CD4-positive, alpha-beta T cell treated with Interleukin-15 for 1 hour (primary cell): Measurements from ENCODE around the gene ITGA8.

Experiments used
- DNase-seq: peaks from one replicate; pipeline ENCODE4 v3.0.0-alpha.2; 2020

ITGA8 gene

DNA sequence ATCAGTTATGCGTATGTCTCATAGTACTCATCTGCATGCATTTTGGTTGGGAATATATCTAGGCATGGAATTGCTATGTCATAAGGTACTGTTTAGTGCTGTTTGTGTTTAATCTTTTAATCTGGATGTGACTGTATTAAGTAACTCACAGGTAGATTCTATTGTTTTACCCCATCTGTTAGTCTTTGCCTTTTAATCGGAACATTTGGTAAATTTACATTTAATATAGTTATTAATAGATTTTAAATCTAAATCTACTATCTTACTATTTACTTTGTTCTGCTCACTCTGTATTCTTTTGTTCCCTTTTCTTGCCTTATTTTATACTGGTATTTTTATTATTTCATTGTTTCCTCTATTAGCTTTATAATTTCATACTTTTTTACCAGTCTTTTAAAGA lies 10.6 kb upstream of the ITGA8 start:
- DNase-seq = no peak

DNA sequence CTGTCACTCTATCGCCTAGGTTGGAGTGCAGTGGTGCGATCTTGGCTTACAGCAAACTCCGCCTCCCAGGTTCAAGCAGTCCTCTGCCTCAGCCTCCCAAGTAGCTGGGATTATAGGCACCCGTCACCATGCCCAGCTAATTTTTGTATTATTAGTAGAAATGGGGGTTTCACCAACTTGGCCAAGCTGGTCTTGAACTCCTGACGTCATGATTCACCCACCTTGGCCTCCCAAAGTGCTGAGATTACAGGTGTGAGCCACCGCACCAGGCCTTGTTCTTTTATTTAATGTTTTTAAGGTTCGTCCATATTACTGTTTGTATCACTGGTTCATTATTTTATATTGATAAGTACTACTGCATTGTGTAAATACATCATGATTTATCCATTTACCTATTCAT lies 10.2 kb upstream of the ITGA8 start:
- no peak for DNase-seq

DNA sequence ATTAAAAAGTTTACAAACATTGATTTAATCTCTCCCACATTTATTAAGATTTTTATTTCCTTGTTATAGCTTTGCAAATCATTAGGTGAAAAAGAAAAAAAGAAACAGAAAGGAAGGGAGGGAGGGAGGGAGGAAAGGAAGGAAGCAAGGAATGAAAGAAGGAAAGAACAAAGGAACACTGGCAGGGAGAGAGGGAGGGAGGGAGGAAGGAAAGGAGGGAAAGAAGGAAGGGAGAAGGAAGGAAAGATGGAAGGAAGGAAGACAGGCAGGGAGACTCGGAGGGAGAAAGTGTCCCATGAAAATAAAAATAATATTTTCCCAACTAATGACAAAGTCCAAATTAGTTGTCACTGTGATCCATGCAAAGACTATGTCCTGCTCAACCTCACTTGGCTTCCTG lies 6.3 kb upstream of the ITGA8 start:
- DNase-seq = no peak

GRCh38 chr10:15725603-15726002 lies 5.9 kb upstream of the ITGA8 start:
- DNase-seq = no peak

DNA sequence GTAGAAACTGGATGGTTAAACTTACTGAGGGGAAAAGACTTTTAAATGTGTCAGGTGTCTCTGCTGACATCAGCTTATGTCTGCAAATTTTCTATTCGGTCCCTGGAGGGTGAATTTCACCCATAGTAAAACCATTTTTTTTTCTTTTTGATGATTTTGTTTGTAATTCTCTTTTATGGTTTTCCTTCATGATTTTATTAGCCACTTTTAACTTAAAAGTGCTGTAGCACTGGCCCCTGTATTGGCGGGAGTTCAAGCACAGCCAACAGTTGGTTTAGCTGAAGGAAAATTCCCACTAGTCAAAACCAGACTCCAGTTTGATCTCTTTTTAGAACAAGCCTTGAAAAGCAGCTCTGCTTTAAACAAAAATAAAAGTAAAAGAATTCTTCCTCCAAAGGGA lies 5.0 kb upstream of the ITGA8 start:
- no peak for DNase-seq

DNA sequence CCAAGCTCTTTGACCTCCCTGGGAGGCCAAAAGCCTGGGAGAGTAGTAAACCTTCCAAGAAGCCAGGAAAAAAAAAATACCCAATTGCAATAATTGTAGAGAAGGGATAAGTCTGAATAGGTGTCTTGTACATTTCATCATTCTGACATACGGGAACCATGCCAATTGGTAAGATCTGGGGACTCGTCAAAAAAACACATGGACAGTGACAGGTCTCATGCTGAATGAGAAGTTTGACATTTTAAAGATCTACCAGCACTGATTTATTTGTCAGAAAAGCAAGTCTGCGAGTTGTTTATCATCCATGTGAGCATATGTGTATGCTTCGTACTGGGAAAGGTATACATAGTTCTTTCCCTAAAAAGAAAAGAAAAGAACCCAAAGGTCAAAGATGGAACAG lies 4.1 kb upstream of the ITGA8 start:
- no peak for DNase-seq

GRCh38 chr10:15720635-15721287 lies 1.0 kb upstream of the ITGA8 start:
- DNase-seq = no peak

- DNase-seq = no peak
Observed at GRCh38 chr10:15719049-15719898, 448 bp downstream of the ITGA8 start.

DNA sequence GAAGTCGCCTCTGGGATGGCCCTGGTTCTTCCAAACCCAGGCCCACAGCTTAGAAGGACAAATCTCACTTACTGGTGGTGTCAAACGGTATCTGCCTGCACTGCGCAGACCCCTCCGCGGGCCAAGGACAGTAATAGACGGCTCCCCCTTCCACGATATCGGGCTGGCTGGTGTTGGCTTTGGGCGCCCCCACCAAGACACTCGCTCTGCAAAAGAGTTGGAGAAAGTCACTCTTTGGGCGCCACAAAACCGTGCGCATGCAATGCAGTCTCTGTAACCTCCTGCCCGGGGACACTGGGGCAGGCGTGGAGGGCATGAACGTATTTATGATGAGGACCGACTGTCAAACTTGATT lies 1.1 kb downstream of the ITGA8 start:
- no peak for DNase-seq

DNA sequence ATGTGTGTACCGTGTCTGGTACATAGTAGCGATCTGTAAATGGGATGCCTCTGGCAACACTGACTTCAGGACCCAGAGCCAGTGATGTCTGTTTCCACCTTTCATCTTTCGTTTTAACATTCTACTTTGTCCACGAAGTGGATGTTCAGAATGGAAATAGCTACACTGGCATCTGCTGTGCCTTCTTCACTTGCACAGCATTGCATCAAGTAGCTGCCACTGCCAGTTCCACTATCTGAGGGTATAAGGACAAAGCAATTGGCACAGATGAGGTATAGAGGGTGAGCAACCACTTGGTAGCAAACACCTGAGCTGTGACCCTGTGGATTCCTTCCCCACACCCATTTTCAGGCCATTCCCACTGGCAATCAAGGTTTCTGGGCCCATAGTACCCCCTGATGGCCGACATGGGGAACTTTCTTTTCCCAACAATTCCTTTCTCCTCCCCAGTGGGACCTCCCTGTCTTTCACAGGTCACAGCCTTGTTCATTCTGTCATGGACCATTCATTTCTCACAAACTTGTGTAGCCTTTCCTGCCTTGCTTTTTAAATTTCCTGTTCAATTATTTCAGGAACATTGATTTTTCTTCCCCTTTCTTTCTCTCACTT lies 4.0 kb downstream of the ITGA8 start:
- DNase-seq = no peak

- no peak for DNase-seq
Observed at GRCh38 chr10:15714847-15715246, 4.9 kb downstream of the ITGA8 start.

DNA sequence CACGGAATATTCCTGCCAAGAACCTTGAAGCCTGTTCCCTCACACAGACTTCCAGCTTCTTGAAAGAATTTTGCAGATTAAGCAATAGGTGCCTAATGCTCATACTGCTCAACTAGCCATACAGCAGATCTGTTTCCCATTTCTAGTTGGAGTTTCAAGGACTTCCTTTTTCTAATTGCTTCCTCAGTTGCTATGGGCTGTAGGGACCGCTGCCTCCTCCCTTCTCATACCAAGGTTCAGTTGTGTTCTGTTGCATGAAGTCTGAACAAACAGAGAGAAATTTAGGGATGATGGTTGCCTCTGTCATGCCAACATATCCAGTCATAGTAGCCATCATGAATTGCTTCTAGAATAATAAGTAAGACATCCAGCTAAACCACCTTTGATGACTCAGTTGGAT lies 6.8 kb downstream of the ITGA8 start:
- no peak for DNase-seq

- no peak for DNase-seq
Observed at GRCh38 chr10:15710455-15710854, 9.3 kb downstream of the ITGA8 start.

DNA sequence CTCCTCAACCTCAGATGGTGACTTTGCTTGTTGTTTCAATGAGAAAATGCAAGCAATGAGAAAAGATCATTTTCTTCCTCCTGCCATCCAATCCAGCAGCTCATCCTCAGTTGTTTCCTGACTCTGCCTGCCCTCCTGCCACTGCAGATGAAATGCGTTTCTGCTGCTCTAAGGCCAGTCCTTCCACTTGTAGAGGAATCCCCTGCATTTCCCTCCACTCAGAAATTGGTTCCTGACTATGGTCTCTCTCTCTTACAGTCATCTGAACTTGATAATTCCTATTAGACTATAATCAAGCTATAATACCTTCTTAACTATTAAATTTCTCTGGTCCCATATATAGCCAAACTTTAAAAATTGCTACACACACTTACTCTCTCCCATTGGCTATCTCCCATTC lies 14.4 kb downstream of the ITGA8 start:
- DNase-seq = no peak

GRCh38 chr10:15704581-15704968 lies 15.1 kb downstream of the ITGA8 start:
- DNase-seq = no peak

DNA sequence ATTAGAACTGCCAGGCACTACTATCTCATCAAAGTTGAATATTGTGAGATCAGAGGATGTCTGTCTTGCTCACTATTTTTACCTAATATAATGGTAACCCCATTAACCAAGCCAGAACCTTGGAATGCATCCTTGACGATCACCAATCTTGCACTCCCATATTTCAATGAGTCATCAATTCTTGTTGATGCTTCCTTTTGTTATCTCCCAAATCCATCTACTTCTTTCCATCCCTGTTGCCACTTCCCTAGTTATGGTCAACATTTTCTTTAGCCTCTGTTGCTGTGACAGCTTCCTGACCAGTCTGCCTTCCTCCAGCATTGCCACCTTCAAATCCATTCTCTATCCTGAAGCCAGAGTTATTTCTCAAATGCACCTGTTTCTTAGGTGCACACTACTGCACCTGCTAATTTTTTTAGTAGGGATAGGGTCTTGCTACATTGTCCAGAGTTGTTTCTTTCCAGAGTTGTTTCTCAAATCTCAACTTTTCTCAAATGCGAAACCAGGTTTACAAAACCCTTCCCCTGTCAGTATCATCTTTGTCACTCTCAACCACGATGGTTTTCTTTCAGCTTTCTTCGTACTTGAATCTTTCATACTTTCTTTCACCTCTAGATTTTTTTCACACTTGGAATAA lies 15.7 kb downstream of the ITGA8 start:
- DNase-seq = no peak

DNA sequence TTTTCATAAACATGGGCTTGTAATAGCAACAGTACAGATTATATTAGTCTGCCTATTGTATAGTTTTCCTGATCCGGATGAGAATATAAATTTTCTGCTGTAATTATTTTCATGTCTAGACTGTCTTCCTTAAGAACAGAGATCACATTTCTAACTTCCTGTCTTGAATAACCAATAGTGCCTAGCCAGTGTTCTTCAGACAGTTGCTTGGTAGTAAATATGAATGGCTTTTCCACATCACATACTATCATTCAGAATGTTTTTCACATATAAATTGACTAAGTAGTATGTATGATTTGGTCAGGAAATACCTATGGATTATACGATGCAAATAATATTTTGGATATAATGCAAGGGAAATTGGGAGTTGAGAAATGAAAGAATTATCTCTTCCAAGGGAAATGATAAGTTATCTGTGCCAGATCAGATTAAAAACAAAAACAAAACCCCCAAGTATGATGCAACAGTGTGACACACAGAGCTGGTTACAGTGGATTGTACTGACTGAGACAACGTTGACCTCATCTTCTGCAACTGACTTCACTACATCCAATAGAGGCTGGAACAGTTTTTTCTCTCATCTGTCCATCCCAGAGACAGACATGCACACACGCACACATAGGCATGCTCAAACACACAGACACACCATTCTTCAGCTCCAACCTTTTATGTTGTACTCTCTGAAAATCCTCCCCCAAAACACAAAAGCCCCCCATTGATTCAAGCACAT lies 16.4 kb downstream of the ITGA8 start:
- no peak for DNase-seq

DNA sequence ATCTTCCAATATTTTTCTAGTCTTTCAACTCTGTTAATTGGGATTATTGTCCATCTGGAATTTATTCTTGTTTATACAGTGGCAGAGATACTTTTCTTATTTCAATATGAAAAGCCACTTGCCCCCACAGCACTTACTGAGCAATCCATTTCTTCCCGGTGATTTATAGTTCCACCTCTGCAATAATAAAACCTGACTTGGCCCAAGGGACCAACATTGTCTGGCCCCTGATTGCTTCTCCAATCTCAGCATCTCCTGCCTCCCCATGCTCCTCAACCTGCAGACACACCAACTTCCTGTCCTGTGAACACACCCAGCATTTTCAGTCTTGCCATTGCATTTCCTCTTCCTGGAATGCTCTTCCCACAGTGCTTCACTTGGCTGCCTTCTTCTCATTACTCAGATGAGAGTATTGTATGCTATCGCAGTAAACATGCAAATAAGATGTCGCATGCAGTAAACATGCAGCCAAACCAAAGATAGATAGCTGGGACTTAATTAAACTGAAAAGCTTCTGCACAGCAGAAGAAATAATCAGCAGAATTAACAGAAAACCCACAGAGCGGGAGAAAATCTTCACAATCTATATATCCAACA lies 19.5 kb downstream of the ITGA8 start:
- no peak for DNase-seq

DNA sequence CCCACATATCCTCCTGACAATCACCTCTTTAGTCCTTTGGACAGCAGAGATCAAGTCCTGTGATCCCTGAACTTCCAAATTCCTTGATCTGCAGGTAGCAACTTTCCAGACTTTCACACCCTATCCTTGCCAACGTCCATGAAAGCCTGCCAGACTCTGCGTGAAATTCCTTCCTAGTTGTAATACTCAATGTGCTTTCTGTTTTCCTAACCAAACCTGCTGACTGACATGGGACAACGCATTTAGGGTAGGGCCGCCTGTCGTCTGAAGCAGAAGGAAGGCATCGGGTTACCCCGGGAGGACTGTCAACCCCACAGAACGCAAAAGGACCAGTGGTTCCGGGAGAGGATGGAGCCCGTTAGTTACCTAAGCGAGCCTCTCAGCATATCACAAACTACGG lies 23.9 kb downstream of the ITGA8 start:
- DNase-seq = no peak

- no peak for DNase-seq
Observed at GRCh38 chr10:15690031-15690430, 29.7 kb downstream of the ITGA8 start.

- no peak for DNase-seq
Observed at GRCh38 chr10:15684768-15685167, 35.0 kb downstream of the ITGA8 start.

- no peak for DNase-seq
Observed at GRCh38 chr10:15681076-15681475, 38.6 kb downstream of the ITGA8 start.

DNA sequence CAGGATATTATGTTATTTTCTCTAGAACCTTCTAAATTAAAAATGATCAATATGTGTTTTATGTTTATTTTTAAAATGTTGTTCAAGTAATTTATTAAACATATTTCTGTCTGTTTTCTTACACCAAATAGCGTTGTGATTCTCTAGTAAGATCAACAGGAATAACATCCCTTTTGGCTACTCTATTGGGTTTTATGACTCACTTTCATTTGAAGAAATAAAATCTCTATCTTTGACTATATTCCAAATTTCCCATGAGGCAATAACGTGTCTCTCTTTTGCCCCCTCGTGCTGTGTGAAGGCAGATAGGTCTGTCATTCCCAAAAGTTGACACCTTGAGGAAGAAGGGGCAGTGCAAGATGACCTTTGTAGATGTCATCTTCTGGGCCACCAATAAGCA lies 40.9 kb downstream of the ITGA8 start:
- no peak for DNase-seq
